DMS114 treated with DMSO at 0.1 percent for 48 hours (cell line): Measurements from ENCODE around the gene NCAPG2.

Source experiments
- DNase-seq: peaks from one replicate; lab custom pipeline; 2025; ENCODE audit not compliant: unreplicated experiment; lab: John Stamatoyannopoulos, UW

NCAPG2 gene, protein sequence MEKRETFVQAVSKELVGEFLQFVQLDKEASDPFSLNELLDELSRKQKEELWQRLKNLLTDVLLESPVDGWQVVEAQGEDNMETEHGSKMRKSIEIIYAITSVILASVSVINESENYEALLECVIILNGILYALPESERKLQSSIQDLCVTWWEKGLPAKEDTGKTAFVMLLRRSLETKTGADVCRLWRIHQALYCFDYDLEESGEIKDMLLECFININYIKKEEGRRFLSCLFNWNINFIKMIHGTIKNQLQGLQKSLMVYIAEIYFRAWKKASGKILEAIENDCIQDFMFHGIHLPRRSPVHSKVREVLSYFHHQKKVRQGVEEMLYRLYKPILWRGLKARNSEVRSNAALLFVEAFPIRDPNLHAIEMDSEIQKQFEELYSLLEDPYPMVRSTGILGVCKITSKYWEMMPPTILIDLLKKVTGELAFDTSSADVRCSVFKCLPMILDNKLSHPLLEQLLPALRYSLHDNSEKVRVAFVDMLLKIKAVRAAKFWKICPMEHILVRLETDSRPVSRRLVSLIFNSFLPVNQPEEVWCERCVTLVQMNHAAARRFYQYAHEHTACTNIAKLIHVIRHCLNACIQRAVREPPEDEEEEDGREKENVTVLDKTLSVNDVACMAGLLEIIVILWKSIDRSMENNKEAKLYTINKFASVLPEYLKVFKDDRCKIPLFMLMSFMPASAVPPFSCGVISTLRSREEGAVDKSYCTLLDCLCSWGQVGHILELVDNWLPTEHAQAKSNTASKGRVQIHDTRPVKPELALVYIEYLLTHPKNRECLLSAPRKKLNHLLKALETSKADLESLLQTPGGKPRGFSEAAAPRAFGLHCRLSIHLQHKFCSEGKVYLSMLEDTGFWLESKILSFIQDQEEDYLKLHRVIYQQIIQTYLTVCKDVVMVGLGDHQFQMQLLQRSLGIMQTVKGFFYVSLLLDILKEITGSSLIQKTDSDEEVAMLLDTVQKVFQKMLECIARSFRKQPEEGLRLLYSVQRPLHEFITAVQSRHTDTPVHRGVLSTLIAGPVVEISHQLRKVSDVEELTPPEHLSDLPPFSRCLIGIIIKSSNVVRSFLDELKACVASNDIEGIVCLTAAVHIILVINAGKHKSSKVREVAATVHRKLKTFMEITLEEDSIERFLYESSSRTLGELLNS

DNA sequence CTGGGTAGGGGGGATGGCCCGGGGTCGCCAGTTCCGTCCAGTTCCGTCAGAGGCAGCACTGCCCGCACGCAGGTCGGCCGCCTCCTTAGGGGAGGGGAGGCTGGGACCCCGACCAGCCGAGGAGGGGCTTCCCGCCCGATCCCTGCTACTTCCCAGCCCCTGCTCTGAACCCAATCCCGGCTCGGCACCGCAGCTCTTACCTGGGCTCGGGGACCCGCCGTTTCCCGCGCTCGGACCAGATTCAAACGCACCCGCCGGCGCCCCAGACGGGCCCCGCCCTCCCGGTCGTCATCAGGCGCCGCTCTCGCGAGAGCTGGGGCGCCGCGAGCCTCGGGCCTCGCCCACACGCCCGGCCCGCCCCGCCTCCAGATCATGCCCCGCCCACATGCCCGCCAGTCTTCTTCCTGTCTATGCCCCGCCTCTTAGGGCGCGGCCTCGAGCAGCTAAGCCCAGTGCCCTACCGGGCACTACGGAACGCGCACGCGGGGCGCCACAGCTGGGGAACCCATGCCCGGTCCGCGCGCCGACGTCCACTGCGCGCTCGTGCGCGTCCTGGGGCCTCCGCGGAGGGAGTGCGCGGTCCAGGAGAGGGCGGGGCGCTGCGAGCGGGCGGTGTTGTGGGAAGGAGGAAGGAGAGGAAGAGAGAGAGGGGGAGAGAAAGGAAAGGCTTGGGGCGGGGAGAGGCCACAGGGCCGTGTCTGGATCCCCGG is at the start of gene NCAPG2:
Gene NCAPG2 (minus strand): TSS at position 281 of the 710 bp plus-strand sequence. CDS start 2,905 bp downstream, outside the sequence.
- peak; percentile 91 for DNase-seq

DNA sequence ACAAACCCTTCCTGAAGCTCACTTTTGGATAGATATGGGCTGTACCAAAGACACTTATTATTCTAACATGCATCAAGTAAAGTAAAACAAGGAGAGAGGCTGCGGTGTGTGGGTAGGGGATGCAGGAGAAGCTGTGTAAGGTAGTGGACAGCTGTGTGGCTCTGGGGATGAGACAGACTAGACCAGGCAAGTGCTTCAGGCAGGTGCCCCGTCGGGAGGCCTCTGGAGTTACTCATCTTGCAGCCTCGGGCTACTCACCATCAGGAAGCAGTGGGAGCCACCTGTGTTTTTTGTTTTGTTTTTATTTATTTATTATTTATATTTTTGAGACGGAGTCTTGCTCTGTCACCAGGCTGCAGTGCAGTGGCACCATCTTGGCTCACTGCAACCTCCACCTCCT is 49.3 kb upstream of the NCAPG2 start:
- no peak for DNase-seq

DNA sequence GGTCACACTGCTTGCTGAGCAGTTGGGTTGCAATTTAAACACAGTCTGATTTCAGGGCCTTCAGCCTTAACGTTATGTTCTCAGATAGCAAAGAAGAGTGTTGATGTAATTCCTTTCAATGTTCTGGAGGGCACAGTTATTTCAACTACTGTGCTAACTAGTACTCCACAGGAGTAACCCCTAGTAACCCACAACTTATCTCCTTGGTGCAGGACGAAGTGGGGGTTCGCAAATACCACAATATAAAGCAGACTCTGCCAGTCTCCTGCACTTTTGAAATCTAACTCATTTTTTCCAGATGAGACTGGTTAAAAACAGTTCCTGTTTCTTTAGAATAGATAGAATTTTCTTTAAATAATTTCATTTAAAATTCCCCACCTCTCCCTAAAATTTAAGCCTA is 47.1 kb upstream of the NCAPG2 start:
- DNase-seq = no peak

DNA sequence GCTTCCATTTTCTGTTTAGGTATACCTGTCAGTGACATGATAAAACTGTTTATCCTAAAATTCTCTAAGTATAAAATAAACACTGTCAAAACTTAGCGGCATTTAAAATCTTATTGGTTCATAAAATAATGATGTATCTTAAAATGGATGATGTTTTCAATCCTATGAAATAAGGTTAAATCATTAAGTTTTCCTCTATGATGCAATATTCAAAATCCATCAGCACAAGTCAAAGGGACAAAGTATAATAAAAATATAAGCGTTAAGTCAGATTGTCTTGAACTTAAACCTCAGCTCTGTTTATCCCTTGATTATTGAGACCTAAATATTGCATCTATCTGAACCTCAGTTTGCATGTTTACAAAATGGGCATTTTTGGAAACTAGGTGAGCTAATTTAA is 46.6 kb upstream of the NCAPG2 start:
- no peak for DNase-seq

DNA sequence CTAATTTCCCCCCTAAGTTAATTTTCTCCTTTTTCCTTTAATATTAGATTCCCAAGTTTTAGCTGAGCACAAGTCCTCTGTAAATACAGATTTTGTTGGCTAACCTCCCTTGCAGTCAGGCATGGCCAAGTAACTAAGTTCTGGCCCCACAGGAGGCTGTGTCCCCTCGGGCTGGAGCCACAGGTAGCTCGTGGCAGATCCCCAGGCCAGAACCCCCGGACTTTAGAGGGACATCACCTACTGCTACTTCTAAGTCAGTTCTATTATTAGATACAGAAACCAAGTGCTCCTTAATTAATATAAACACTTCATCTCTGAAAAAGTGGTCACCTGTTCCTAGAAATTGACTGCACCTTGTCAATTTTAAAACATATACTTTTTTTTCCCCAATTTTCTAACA is 46.1 kb upstream of the NCAPG2 start:
- no peak for DNase-seq

DNA sequence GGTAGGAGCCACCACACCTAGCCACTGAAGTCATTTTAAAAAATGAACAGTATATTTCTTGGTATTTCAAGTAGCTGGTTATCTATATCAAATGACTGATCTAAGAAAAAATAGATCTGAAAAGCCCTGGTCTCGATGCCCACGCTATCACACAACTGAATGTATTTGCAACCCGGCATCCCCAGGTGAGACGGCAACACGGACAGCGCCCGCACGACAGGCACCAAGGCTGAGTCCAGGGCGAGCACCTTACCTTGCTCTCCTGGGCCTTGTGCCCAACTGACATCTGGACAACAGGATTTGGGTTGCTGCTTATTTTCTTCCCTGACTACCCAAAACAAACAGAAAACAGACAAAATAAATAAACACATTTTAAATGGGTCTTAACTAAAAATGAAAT is 44.8 kb upstream of the NCAPG2 start:
- no peak for DNase-seq

DNA sequence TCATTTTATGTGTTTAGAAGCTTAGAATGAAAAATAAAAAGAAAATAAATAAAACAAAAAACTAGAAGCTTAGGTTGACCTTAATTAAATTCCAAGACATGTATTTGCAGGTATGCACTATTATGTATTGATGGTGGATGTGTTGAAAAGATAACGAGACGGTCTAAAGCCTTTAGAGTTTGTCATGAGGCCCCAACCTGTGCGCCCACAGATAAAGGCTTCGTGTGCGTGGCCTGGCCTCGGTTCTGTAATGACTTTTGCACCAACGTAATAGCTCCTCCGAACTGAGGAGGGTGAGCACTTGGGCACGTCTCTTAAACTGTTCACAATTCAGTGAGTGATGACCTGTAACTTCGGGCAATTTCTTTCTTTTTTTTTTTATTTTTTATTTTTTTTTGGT is 43.7 kb upstream of the NCAPG2 start:
- no peak for DNase-seq

DNA sequence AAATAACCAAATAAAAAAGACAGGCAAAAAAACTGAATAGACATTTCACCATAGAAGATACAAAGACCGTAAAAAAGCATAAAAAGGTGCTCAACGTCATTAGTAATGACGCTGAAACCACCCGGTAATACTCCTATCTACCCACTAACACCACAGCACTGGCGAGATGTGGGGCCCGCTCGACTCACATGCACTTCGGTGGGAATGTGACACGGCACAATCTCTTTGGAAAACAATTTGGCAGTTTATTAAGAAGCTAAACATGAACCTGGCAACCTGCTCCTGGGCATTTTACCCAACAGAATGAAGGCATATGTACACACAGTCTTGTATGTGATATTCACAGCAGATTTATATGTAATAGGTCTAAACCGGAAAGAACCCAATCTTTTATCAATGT is 42.8 kb upstream of the NCAPG2 start:
- no peak for DNase-seq

DNA sequence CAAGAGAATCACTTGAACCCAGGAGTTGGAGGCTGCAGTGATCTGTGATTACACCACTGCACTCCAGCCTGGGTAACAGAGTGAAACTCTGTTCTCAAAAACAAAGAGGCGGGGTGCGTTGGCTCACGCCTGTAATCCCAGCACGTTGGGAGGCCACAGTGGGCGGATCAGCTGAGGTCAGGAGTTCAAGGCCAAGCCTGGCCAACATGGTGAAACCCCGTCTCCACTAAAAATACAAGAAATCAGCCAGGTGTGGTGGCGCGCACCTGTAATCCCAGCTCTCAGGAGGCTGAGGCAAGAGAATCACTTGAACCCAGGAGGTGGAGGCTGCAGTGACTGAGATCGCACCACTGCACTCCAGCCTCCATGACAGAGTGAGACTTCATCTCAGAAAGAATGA is 42.4 kb upstream of the NCAPG2 start:
- DNase-seq = no peak

DNA sequence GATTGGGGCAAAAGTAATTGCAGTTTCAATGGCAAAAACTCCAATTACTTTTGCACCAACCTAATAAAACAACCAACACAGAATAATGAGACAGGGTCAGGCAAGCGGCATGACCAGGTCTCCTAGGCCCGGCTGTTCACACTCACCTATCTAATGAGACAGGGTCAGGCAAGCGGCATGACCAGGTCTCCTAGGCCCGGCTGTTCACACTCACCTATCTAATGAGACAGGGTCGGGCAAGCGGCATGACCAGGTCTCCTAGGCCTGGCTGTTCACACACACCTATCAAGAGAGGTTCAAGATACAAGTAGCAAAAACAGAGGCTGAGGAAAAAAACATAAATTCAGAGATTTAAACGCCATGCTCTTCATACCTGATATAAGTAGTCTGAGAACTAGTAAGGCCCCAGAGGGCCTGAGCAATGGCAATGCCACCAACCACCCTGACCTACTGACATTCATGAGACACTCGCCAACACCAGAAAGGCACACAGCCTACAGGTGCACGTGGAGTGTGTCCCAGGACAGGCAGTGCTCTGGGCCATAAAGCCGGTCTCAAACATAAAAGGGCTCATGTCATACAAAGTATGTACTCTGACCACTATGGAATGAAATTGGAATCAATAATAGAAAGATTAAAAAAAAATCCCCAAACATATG is 40.6 kb upstream of the NCAPG2 start:
- DNase-seq = no peak

DNA sequence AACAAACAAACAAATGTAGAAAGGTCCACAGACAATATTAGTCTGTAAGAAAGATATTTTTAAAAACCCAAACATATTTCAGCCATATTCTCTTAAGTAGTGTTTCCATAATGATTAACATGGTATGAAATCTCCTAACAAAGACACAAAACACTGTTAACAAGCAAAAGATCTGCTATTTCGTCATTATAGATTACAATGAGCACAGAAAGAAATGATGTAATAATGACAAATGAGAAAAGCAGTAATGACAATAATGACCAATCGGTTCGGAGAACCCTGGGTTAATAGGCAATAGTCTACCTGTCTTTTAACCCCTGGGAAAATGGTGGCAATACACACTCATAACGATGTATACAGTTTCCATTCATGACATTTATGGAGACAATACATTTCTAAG is 39.5 kb upstream of the NCAPG2 start:
- no peak for DNase-seq

DNA sequence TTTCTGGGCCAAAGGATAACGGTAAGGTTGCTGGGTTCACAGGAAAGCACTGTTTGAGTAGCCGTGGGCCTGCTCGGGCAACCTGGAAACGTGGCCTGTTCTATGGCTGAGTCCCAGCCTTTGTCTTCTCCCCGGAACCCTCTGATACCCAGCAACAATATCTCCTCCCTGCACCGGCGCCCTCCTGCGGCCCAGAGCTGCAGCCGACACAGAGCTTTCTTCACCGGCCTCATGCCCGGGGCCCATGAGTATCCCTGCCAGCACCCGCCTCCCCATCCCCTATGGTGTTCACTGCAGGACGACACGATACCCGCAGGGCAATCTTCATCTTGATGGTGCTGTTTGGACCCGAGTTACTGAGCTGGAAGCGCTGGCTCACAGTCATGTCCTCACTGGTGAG is 38.6 kb upstream of the NCAPG2 start:
- no peak for DNase-seq

DNA sequence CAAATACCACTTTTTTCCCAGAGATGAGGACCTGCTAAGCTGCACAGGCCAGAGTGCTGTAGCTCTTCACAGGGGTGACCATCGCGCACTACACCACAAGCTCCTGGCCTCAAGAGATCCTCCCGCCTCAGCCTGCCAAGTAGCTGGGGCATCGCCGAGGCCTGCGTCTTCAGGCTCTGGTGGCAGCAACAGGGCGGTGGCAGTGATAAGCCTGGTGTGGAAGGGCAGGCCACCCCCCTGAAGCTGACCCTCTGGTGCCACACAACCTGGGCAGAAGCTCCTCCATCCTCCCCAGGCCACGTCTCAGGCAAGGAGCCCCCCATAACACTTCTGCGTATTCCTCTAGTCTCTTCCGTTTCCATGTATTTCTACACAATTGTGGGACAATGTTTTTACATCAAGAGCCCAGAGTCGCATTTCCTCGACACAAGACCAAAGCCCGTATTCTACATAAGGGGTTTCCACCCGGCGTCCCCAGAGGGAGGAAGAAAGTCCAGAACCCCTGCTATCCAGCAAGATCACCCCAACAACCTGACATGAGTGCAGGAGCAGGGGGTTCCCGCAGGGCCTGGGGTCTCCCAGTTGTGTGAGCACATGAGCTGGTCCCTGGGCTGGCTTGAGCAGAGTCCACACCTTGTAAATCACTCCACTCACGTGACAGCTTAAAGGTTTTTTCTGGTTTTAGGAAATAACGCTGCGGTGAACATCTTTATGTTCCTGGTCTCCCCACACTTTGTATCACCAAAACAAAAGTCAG is 37.6 kb upstream of the NCAPG2 start:
- no peak for DNase-seq

DNA sequence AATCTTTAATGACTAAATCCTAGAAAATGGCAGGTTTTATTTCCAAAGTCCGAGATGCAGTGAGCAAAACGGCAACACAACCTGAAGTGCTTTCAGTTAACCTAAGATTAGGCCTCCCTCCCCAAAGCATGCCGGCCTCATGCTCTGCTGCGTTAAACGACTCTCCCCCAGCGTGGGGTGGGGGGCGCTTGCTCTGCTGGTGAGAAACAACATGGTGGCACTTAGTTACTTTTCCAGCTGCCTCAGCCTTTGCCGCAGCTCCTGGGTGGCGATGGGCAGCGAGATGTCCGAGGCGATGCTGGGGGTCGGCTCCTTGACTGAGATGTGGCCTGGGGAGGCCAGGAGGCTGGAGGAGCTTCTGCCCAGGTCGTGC is 36.7 kb upstream of the NCAPG2 start:
- DNase-seq = no peak

DNA sequence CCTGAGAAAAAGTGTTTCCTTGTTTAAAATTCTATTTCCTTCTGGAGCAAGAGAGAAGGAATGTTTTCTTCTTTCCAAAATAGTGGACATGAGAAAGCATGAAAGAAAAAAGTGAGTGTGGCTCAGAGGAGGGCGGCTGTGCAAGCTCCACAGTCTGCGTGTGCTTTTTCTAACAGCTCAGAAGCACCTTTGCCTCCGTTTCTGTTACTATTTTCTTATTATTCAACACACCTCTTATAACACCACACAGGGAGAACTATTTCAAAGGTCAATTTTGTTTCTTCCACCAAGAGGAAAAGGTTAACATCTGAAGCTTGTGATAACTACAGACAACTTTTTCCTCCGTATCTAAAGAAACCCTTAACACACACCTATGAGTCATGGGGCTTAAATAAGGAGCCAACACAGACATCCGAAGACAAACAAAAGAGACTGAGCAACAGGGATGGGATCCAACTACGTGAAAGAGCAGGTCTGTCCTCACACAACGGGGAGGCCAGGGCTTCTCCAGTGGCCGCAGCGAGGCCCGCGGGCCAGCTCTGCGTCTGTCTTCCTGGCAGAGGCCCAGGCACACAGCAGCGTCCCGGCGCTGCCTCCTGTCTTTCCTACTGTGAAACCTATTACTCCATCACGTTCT is 36.2 kb upstream of the NCAPG2 start:
- no peak for DNase-seq

DNA sequence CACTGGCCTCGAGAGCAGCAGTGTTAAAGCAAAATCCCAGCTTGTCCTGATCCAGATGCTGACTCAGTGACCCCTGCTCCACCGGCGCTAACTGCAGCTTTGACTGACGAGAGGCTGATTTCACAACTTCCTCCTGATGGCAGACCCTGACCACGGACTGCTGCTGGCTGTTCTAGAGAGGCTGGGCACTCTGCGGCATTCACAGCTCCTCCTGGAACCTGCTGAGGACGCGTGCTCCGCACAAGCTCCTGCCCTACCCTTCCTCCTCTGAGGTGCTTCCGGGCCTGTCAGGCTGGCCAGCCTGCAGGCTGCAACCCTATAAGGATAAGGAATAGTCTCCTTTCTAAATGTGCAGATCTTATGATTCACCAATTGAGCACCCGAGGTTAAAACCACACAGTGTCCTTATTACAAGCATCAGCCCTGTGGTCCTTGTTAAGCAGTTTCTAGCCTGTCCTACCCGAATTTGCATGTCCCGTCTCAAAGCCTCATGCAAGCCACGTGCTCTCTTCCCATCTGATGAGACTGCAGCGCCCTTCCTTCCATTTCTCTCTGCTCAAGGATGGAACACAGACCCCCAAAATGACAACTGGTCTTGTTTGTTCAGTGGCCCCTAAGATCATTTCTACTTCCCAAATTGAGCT is 35.5 kb upstream of the NCAPG2 start:
- no peak for DNase-seq

DNA sequence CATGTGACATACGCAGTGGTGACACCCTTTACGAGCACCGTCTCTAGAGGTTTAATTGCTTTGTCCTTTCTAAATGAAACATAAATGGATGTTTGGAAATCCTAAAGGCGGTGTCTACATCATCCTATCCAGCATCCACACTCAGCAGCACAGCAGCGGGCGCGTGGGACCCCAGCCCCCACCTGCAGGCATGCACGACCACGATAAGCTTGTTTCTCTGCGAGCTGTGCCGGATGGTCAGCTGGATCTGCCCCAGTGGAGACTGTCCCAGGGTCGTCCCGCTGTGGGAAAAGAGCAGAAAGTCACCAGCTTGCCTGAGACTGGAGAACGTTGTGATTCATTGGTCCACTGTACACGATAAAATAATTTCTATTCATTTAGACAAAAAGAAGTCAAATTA is 34.2 kb upstream of the NCAPG2 start:
- DNase-seq = no peak

DNA sequence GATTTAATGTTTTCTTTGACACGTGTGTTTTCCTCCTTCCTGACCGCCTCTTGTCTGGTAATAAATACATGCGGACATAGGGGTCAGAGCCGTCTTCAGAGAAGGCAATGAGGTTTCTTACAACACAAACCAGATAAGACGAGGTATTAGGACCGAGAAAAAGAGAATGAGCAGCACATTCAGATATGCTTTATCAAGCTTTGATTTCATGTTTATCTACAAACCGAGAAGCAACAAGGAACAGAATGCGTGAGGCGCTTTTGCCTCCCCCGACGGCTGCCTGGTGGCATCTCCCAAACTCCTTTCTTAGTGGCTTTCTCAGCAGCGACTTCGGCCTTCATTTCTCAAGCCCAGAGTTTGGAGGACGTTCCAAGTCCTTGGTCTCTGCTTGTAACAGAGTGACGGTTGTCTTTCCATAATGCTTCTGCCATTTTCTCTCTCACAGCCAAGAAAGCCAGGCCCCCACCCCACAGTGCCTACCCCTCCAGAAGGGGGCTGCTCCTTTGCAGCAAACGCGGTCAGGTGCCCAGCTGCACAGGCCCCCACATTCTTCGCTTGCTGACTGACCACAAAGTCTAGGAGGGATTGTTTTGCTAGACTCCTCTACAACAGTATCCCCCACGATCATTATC is 32.6 kb upstream of the NCAPG2 start:
- no peak for DNase-seq
